RPMI8226 (cell line): ENCODE data around the gene FRMPD3.
A peak's percentile ranks its signal among the peaks of the same experiment; 100 is the strongest.

Experiments used
- DNase-seq: peaks from one replicate; pipeline ENCODE4 v3.0.0-alpha.2; 2015

FRMPD3 gene

DNA sequence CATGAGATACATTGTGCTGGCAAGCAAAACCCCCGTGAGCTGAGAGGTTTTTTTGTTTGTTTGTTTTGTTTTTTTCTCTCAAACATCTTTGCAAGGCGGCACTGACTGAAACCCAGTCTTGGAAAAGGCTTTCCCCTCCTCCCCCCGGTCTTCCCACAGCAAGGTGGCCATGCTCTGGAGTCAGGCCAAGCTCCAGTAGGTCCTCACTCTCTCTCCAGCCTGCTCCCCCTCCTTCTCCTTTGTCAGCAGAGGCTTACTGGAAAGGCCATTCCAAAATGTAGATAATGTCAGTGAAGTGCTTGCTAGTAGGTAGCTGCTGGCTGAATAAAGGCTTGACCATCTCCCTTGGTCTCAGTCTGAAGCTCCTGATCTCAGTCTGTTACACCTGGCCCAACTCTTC is 32.6 kb downstream of the FRMPD3 start:
- DNase-seq: no peak

DNA sequence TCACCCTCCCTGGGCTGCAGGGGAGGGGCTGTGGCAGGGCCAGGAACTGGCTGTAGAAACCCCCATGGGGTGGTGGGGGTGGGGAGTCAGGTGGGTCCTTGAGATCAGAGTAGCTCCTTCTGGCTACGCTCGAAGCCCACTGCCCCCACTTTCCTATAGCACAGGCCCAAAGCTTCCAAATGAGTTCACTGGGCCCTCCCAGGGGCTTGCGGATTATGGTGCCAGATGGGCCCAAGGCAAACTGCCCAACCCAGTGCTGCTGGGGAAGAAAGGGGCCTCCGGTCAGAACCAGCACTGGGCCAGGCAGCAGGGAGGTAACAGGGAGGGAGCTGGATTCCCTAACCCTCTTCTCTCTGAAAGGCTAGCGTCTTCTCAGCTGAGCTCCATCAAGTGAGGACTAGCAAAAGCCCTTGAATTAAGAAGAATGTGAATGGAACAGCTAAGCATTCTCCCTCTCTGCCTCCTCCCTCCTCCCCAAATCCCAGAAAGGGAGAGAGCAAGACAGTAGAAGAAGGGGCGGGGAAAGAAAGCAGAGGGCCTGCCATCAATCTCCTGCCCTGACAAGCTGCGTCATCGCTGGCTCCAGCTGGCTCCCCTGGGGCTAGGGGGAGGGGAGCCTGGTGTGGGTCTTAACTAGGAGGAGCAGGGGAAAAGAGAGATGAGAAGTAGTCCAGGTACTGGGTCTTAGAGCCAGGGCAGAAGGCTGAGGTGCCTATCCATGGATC is 34.7 kb downstream of the FRMPD3 start:
- DNase-seq: peak; percentile 7

DNA sequence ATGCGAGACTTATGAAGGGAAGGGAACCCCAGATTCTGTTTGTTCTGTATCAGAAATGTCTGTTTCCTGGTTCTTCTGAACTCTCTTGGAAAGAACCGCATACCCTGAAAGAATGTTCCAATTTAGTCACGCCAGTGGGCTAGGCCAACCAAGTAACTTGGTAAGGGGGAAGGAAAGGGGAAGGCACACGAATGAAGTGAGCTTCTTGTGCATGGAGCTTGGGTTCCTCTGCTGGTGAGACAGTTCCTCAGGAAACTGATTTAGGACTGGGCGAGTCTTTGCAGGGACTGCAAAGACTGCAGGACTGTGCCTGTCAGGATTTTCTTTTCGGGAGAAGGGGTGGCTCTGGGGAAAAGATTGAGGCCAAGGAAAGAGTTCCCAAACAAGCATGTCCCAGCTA is 35.6 kb downstream of the FRMPD3 start:
- no peak for DNase-seq

DNA sequence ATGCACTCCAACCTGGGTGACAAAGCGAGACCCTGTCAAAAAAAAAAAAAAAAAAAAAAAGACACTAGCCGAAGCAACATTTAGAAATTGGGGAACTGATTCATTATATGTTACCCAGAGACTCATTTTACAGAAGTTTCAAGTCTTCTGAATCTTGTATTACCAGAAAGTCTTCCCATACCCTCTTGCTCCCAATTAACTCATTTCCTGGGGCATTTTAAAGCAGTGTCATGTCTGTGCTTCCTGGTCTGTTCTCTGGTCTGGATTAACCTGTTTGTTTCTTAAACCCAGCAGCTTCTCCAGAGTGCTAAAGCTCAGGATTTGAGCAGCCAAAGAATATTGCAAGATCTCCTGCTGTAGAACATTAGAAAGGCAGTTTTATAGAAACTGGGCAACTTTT is 43.7 kb downstream of the FRMPD3 start:
- no peak for DNase-seq

DNA sequence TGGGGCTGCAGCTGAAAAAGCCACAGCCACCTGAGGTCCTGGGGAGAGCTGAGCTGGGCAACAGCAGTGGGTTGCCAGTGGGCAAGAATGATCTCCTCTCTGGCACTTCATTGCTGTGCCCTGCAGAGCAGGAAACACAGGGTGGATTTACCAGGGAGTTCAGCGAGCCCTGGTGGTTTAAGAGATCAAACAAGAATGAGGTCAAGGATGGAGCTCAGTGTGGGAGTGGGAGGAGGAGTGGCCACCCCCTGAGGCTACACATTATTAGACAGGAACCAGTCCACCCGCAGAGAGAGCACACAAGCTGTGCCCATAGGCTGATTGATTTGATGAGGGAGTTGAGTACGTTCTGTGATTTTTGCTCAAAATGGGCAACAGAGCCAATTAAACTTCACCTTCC is 47.3 kb downstream of the FRMPD3 start:
- DNase-seq: no peak
